COR-L47 (cell line): ENCODE data around the gene HIVEP3.
"Not testable (repeated sequence)": the region's sequence is repeated elsewhere in the genome, so short reads cannot be mapped to it uniquely, and the experiment has no call there.

ENCODE experiments used
- DNase-seq: peaks from one replicate; lab custom pipeline; 2025; lab: John Stamatoyannopoulos, UW

Gene HIVEP3

GRCh38 chr1:41918450-41919043 lies at the start of gene HIVEP3:
HIVEP3 (minus strand) TSS chr1:41918922.
- DNase-seq = peak; percentile 51

- DNase-seq = no peak
Observed at GRCh38 chr1:41964400-41964799, 45.7 kb upstream of the HIVEP3 start.

- DNase-seq = no peak
Observed at GRCh38 chr1:41963636-41964035, 44.9 kb upstream of the HIVEP3 start.

GRCh38 chr1:41958015-41958673 lies 39.4 kb upstream of the HIVEP3 start:
- no peak for DNase-seq

GRCh38 chr1:41957568-41957967 lies 38.8 kb upstream of the HIVEP3 start:
- DNase-seq = no peak

GRCh38 chr1:41955461-41956159 lies 36.9 kb upstream of the HIVEP3 start:
- no peak for DNase-seq

- no peak for DNase-seq
Observed at GRCh38 chr1:41954533-41954944, 35.8 kb upstream of the HIVEP3 start.

- no peak for DNase-seq
Observed at GRCh38 chr1:41953291-41953690, 34.6 kb upstream of the HIVEP3 start.

GRCh38 chr1:41952208-41952607 lies 33.5 kb upstream of the HIVEP3 start:
- DNase-seq = no peak

- not testable (repeated sequence) for DNase-seq
Observed at GRCh38 chr1:41951492-41951891, 32.8 kb upstream of the HIVEP3 start.

- DNase-seq = no peak
Observed at GRCh38 chr1:41950820-41951219, 32.1 kb upstream of the HIVEP3 start.

- DNase-seq = not testable (repeated sequence)
Observed at GRCh38 chr1:41945946-41946345, 27.2 kb upstream of the HIVEP3 start.

GRCh38 chr1:41943717-41944116 lies 25.0 kb upstream of the HIVEP3 start:
- no peak for DNase-seq

GRCh38 chr1:41942278-41942677 lies 23.6 kb upstream of the HIVEP3 start:
- no peak for DNase-seq

- no peak for DNase-seq
Observed at GRCh38 chr1:41941381-41941780, 22.7 kb upstream of the HIVEP3 start.

GRCh38 chr1:41939194-41939593 lies 20.5 kb upstream of the HIVEP3 start:
- no peak for DNase-seq

GRCh38 chr1:41936107-41936506 lies 17.4 kb upstream of the HIVEP3 start:
- DNase-seq = peak; percentile 84

- no peak for DNase-seq
Observed at GRCh38 chr1:41935226-41935625, 16.5 kb upstream of the HIVEP3 start.

GRCh38 chr1:41933106-41933505 lies 14.4 kb upstream of the HIVEP3 start:
- no peak for DNase-seq

- DNase-seq = no peak
Observed at GRCh38 chr1:41931578-41931977, 12.9 kb upstream of the HIVEP3 start.

- peak; percentile 17 for DNase-seq
Observed at GRCh38 chr1:41927118-41927517, 8.4 kb upstream of the HIVEP3 start.

GRCh38 chr1:41925712-41926111 lies 7.0 kb upstream of the HIVEP3 start:
- DNase-seq = peak; percentile 33

- no peak for DNase-seq
Observed at GRCh38 chr1:41924911-41925310, 6.2 kb upstream of the HIVEP3 start.
